RWPE2 (cell line): ENCODE measurements around the gene PRMT1.
A peak's percentile ranks its signal among the peaks of the same experiment; 100 is the strongest.

Source experiments
- ATAC-seq: fragments of 200-7000 bp; cut with Tn5 transposase; 3 replicates; pipeline ENCODE4 v1.9.1; 2021; ENCODE audit warnings: low read depth
- DNase-seq: peaks from one replicate; pipeline ENCODE4 v3.0.0-alpha.2; 2020; ENCODE audit warnings: low spot score
- H3K27ac ChIP-seq: fragments of 450-650 bp; 2 replicates; pipeline ENCODE4 v1.5.1; 2017; ENCODE audit warnings: mild to moderate bottlenecking; ENCODE audit not compliant: poor library complexity, severe bottlenecking
- H3K27me3 ChIP-seq: fragments of 250-450 bp; sonication (Bioruptor Pico); 2 replicates; pipeline ENCODE4 v1.5.1; 2021; ENCODE audit warnings: mild to moderate bottlenecking, moderate library complexity; ENCODE audit not compliant: insufficient read depth, poor library complexity, severe bottlenecking
- H3K36me3 ChIP-seq: fragments of 250-450 bp; sonication (Bioruptor Pico); 2 replicates; pipeline ENCODE4 v1.5.1; 2020; ENCODE audit warnings: low read depth, mild to moderate bottlenecking, moderate library complexity
- H3K4me1 ChIP-seq: fragments of 250-450 bp; sonication (Bioruptor Pico); 2 replicates; pipeline ENCODE4 v1.5.1; 2021; ENCODE audit warnings: mild to moderate bottlenecking, moderate library complexity; ENCODE audit not compliant: insufficient read depth, poor library complexity, severe bottlenecking
- H3K4me3 ChIP-seq: fragments of 250-450 bp; sonication (Bioruptor Pico); 2 replicates; pipeline ENCODE4 v1.5.1; 2021; ENCODE audit warnings: mild to moderate bottlenecking, moderate library complexity; ENCODE audit not compliant: severe bottlenecking
- H3K9me3 ChIP-seq: fragments of 250-450 bp; sonication (Bioruptor Pico); 2 replicates; pipeline ENCODE4 v1.5.1; 2021; ENCODE audit warnings: mild to moderate bottlenecking, moderate library complexity; ENCODE audit not compliant: severe bottlenecking
- CTCF ChIP-seq: fragments of 450-650 bp; IDR thresholded peaks from one replicate; pipeline ENCODE4 v1.5.1; 2017; ENCODE audit warnings: mild to moderate bottlenecking, moderate library complexity; ENCODE audit not compliant: poor library complexity, severe bottlenecking

The PRMT1 gene

GRCh38 chr19:49667473-49667872 is 9.6 kb upstream of the PRMT1 start:
- Histone ChIP-seq H3K4me1 (no peaks in the 10 kb centered on the region), H3K36me3 (peaks cover 15% of the 10 kb centered on the region), H3K4me3 (no peak overlapping the region), H3K9me3 (no peaks in the 10 kb centered on the region), H3K27me3 (no peaks in the 10 kb centered on the region), H3K27ac (peak overlapping the region; percentile 83)
- ATAC-seq = no peak
- no peak for DNase-seq
- TF ChIP-seq CTCF = no peak

- DNase-seq (no peak), ATAC-seq (no peak)
- Histone ChIP-seq H3K4me1 (no peaks in the 10 kb centered on the region), H3K4me3 (no peak overlapping the region), H3K27ac (no peak overlapping the region), H3K36me3 (peaks cover 11% of the 10 kb centered on the region), H3K27me3 (no peaks in the 10 kb centered on the region), H3K9me3 (no peaks in the 10 kb centered on the region)
- TF ChIP-seq CTCF = no peak
These were observed 7.6 kb upstream of the PRMT1 start for GRCh38 chr19:49669516-49669915.

GRCh38 chr19:49672131-49672919 is 4.7 kb upstream of the PRMT1 start:
- H3K4me3 ChIP-seq = no peak overlapping the region
- TF ChIP-seq CTCF = peak; percentile 91

GRCh38 chr19:49676136-49676783 is 811 bp upstream of the PRMT1 start:
- DNase-seq (no peak), ATAC-seq (0 out of 3 replicates have a peak, but pooled peaks have one; percentile 6)
- TF ChIP-seq CTCF = no peak
- Histone ChIP-seq H3K4me3 (peak overlapping the region; percentile 25), H3K27me3 (no peaks in the 10 kb centered on the region), H3K4me1 (peaks cover 2% of the 10 kb centered on the region), H3K36me3 (peaks cover 15% of the 10 kb centered on the region), H3K27ac (peak overlapping the region; percentile 82), H3K9me3 (no peaks in the 10 kb centered on the region)

More at GRCh38 chr19:49672131-49672919, 4.7 kb upstream of the PRMT1 start:
- ATAC-seq = no peak
- Histone ChIP-seq H3K27ac (no peak overlapping the region), H3K27me3 (no peaks in the 10 kb centered on the region), H3K36me3 (peaks cover 11% of the 10 kb centered on the region), H3K4me1 (no peaks in the 10 kb centered on the region), H3K9me3 (no peaks in the 10 kb centered on the region)
- no peak for DNase-seq
